A673 (cell line): ENCODE measurements around the gene MSANTD1.

Experiments
- CTCF ChIP-seq: fragments of 300-800, 200-600 bp; sonication (generic); conservative IDR thresholded peaks from 2 replicates; pipeline ENCODE4 v1.5.1; 2017; ENCODE audit warnings: low read depth, mild to moderate bottlenecking, antibody characterized with exemption, low read length, moderate library complexity, mixed read lengths
- EZH2 ChIP-seq: fragments of 200-600 bp; sonication (generic); IDR thresholded peaks from 2 replicates; pipeline ENCODE4 v1.6.1; 2017; ENCODE audit warnings: borderline replicate concordance, low read depth, mild to moderate bottlenecking, mixed read lengths, antibody characterized with exemption, low read length; ENCODE audit not compliant: poor library complexity, severe bottlenecking

- TF ChIP-seq EZH2 (no peak), CTCF (no peak)
Observed at GRCh38 chr4:3304831-3305609, 56.1 kb downstream of the MSANTD1 start.
